HG03442 (cell line): ENCODE data around the gene USP32.

Experiments
- ATAC-seq: cut with Tn5 transposase; IDR thresholded peaks from one replicate; pipeline ENCODE4 v1.9.1; 2021; ENCODE audit warnings: mild to moderate bottlenecking, moderate library complexity; ENCODE audit not compliant: unreplicated experiment

The USP32 gene

DNA sequence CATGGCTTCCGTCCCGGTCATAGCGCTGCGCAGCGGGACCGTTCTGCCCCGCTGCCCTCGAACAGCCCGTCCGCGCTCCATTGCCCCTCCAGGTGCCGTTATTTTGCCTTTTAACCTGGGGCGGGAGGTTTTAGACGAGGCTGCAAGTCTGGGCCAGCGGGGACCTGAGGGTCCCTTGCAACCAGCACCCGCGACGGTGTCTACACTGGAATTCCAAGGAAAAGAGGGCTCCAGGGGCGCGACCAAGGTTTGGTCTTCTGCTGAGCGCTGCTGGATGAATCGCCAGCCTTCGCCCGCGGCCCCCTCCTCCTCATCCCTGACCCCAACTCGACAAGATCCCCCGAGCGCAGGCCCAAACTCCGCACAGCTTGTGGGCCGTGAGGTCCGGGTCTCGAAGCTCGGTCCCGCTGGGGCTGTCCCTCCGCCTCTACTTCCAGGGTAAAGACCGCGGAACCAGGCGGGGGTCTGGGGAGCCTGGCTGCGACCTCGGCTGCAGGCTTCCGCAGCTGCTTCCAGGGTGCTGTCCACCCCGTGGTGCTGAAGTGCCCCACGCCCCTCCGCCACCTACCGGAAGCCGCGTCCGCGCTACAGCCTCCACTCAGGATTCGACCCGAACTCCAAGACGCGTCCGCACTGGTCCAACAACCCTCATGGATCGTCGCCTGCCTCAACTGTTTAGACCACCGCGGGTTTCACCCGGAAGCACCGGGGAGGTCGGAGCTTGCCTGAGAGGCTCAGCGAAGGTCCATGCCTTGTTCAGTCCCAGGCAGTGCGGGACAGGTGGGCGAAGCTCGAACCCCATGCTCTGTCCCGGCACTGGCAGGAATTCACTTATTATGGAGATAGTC lies 252.3 kb downstream of the USP32 start:
- ATAC-seq: no peak

- ATAC-seq: no peak
These were observed 253.0 kb downstream of the USP32 start for GRCh38 chr17:60138769-60139437.

- ATAC-seq: no peak
These were observed 254.2 kb downstream of the USP32 start for GRCh38 chr17:60137731-60138130.

DNA sequence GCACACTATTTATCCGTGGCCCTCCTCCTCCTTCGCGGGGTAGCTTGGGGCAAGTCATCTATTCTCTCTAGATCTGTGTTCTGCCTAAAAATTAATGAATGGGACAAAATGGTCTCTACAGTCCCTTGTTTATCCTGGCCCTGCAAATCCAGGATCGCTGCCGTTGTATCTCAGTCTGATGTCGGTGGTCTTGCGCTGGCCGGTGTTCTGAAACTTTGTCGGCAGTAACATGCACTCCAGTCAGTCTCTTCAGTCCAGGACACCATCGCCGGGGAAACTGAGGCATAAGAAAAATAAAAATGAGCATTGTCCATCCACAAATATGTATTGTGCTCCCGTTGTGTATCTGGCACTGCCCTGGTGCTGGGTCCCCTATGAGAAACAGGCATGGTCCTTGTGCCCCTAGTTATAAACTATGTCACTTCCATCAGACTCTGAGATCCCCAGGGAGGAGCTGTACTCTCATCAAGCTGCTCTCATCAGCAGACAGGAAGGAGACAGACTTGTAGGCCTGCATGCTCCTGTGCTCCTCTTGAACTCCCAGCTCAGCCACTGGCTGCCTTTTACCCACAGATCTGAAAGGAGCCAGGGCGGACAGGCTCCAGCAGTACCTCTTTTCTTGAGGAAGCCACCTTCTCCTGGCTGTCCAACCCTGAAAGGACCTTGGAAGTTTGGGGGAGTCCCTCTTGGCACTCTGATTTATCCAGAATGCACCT lies 255.8 kb downstream of the USP32 start:
- no peak for ATAC-seq

GRCh38 chr17:60135151-60135950 lies 256.6 kb downstream of the USP32 start:
- ATAC-seq: peak; percentile 90

- ATAC-seq: no peak
These were observed 257.4 kb downstream of the USP32 start for GRCh38 chr17:60134396-60135150.

GRCh38 chr17:60130466-60130865 lies 261.5 kb downstream of the USP32 start:
- ATAC-seq: no peak

GRCh38 chr17:60129164-60129563 lies 262.8 kb downstream of the USP32 start:
- ATAC-seq: no peak
